SK-N-MC (cell line): ENCODE data around the gene GRIN3A.

ENCODE experiments used
- DNase-seq: peaks from one replicate; pipeline ENCODE4 v3.0.0-alpha.2; 2011; ENCODE audit warnings: low read depth, low spot score
- H3K27ac ChIP-seq: fragments of 200-600 bp; sonication (generic); 2 replicates; pipeline ENCODE4 v1.5.1; 2016; ENCODE audit warnings: mixed run types
- H3K36me3 ChIP-seq: fragments of 200-600 bp; sonication (generic); 2 replicates; pipeline ENCODE4 v1.6.1; 2017; ENCODE audit warnings: antibody characterized with exemption, low read length, mixed read lengths; ENCODE audit not compliant: insufficient read depth
- H3K4me3 ChIP-seq: fragments of 200-600 bp; sonication (generic); 2 replicates; pipeline ENCODE4 v1.5.1; 2016
- H3K9ac ChIP-seq: fragments of 200-600 bp; sonication (generic); 2 replicates; pipeline ENCODE4 v1.8.0; 2017; ENCODE audit warnings: mixed run types, mixed read lengths; ENCODE audit not compliant: insufficient read length
- H3K9me3 ChIP-seq: fragments of 200-600 bp; sonication (generic); 2 replicates; pipeline ENCODE4 v1.6.1; 2017; ENCODE audit warnings: low read depth, mild to moderate bottlenecking, antibody characterized with exemption, low read length, moderate library complexity, mixed read lengths
- EZH2 ChIP-seq: fragments of 200-600 bp; sonication (generic); IDR thresholded peaks from one replicate; pipeline ENCODE4 v1.6.1; 2017; ENCODE audit warnings: antibody characterized with exemption
- FOXP2 ChIP-seq: optimal IDR thresholded peaks from 2 replicates; pipeline ENCODE3; 2011; ENCODE audit warnings: mild to moderate bottlenecking, moderate library complexity; ENCODE audit not compliant: insufficient read depth; ENCODE audit errors: extremely low read length, control extremely low read depth
- POLR2AphosphoS5 ChIP-seq: IDR thresholded peaks from 2 replicates; pipeline ENCODE4 v1.6.1; 2012; ENCODE audit warnings: mild to moderate bottlenecking, low read depth, low read length, borderline replicate concordance

The GRIN3A gene

DNA sequence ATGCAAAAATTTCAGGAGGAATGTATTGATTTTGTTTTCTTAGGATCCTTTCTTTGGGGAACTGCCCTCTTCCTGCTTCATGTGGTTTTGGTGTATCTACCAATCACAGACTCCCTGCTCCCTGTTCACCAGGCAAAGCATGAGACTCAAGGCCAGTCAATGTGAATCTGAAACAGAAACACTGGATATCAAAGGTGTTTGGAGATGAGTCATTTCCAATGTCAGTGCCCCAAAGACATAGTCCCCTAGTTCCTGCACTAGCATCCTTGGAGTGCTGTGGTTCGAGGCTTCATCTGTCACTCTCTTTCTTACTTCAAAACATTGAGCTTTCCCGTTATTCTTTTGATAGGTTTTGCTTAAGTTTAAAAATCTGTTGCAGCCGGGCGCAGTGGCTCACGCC lies 151.8 kb downstream of the GRIN3A start:
- Histone ChIP-seq H3K36me3 (no peaks in the 10 kb centered on the region), H3K9ac (no peak overlapping the region), H3K9me3 (no peaks in the 10 kb centered on the region), H3K27ac (no peak overlapping the region), H3K4me3 (no peak overlapping the region)
- no peak for DNase-seq
- TF ChIP-seq POLR2AphosphoS5 (no peak), FOXP2 (no peak), EZH2 (no peak)

DNA sequence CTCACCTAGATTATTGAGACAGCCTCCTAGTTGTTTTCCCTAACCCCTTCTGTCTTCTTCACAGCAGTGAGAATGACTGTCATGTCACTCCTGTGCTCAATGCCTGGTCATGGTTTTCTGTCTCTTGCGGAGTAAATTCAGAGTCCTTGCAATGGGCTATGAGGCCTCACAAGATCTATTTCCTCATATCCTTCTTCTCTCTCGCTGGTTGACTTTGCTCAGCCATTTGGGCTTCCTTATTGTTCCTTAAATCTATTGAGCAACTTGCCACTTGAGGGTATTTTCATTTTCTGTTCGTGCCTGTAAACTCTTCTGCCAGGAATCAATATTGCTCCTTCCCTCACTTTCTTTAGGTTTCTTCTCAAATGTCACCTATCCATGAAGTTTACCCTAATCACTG lies 152.7 kb downstream of the GRIN3A start:
- H3K9ac ChIP-seq: no peak overlapping the region
- no peak overlapping the region for H3K4me3 ChIP-seq
- DNase-seq: no peak
- H3K9me3 ChIP-seq: no peaks in the 10 kb centered on the region
- no peaks in the 10 kb centered on the region for H3K36me3 ChIP-seq
- TF ChIP-seq EZH2: no peak
- no peak for TF ChIP-seq POLR2AphosphoS5
- TF ChIP-seq FOXP2: no peak
- no peak overlapping the region for H3K27ac ChIP-seq

DNA sequence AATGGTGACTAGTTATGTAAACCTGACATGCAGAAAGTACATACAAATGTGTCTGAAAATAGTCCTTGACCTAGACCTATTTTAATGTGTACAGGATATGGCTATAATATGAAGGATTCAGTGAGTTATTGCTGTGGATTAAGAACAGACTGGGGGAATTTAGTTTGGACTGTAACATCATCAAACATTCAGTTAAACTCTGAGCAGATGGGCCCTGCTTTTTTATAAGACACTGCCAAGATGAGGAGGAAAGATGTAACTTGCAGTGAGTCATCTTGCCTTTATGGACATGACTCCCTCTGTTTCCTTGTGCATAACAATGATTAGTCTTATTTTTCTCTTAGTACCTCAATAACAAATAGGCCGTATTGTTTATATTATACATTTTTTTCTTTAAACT lies 155.9 kb downstream of the GRIN3A start:
- H3K4me3 ChIP-seq: no peak overlapping the region
- no peak for TF ChIP-seq POLR2AphosphoS5
- no peak for DNase-seq
- H3K9ac ChIP-seq: no peak overlapping the region
- no peaks in the 10 kb centered on the region for H3K9me3 ChIP-seq
- no peaks in the 10 kb centered on the region for H3K36me3 ChIP-seq
- H3K27ac ChIP-seq: no peak overlapping the region

DNA sequence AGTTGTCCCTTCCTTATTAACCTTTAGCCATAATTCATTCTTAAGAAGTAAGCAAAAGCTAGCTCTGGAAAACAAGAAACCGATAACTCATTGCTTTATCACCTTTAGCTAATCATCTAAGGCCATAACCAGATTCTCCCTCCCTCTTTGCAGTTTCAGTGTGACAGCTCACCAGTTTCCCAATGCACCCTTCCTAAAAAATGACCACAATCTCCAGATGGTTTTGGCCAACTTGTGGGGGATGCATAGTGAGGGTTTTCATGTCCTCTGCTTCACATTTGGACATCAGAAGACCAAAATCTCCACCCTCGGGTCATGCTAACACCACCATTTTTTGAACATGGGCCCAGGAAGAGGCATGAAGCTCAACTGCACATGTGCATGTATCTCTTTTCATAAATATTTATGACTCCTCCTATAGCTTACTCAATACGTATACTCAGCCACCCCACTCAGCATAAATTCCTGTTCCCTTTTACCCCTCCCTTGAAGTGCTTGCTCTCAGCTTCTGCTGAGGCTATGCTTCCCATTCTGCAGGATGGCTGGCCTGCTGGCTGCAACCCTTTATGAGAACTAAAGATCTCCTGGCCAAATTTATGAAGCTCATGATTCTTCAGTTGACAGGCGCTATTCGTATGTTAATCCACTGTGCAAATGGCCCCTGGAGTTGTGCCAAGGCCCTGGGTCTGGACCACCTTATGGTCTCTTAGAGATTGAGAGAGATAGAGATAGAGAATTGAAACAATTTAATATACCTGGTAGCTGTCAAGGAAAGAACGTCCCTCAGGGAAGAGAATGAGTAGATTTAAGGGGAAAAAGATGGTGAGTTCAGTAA lies 158.5 kb downstream of the GRIN3A start:
- no peak for DNase-seq
- no peak overlapping the region for H3K9ac ChIP-seq
- H3K4me3 ChIP-seq: no peak overlapping the region
- TF ChIP-seq FOXP2 (no peak), POLR2AphosphoS5 (no peak), EZH2 (no peak)
- H3K9me3 ChIP-seq: no peaks in the 10 kb centered on the region
- H3K27ac ChIP-seq: no peak overlapping the region
- H3K36me3 ChIP-seq: no peaks in the 10 kb centered on the region

DNA sequence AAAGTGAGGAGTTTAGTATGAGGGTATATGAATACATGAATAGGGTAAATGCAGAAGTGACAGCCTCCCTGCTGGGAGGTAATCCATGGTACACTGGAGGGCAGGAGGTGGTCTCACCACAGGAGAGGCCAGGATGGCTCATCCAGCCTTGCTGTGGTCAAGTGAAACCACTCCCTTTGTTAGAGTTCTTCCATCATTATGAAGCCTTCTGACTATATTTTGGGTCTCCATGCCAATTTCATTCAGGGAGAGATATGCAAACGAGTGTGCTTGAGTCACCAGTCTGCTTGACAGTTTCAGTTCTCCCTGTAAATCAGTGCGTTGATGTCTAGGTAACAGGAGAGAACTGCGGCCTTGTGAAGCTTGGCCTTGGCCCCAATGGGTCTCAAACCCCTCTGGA lies 160.1 kb downstream of the GRIN3A start:
- Histone ChIP-seq H3K9ac (no peak overlapping the region), H3K36me3 (no peaks in the 10 kb centered on the region), H3K9me3 (no peaks in the 10 kb centered on the region), H3K4me3 (no peak overlapping the region), H3K27ac (no peak overlapping the region)
- TF ChIP-seq FOXP2 (no peak), EZH2 (no peak), POLR2AphosphoS5 (no peak)
- DNase-seq: no peak

DNA sequence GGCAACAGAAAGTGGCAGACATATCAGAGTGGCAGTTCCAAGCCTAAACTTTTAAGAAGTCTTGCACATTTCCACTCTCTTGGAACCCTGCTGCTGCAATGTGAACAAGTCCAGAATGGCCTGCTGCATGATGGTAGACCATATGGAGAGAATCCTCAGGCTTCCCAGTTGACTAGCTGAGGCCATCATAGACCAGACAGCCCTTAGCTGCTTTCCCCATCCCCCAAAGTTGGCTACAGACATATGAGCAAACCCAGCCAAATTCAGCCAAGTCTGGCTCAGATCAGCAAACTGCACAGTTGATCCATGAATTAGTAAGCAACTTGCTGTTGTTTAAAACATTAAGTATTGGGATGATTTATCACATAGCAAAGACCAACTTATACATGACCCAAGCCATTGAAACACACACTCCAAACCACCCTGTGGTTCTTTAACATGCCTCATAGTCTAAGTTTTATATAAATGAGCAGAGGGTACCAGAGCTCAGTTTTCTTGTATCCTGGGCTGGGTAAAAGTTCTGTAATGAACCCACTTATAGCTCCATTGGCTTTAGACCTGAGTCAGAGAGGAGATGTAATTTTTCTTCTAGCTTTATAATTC lies 163.6 kb downstream of the GRIN3A start:
- Histone ChIP-seq H3K4me3 (no peak overlapping the region), H3K9ac (no peak overlapping the region), H3K9me3 (no peaks in the 10 kb centered on the region), H3K36me3 (no peaks in the 10 kb centered on the region), H3K27ac (no peak overlapping the region)
- TF ChIP-seq EZH2: no peak
- TF ChIP-seq POLR2AphosphoS5: no peak
- no peak for TF ChIP-seq FOXP2
- no peak for DNase-seq

DNA sequence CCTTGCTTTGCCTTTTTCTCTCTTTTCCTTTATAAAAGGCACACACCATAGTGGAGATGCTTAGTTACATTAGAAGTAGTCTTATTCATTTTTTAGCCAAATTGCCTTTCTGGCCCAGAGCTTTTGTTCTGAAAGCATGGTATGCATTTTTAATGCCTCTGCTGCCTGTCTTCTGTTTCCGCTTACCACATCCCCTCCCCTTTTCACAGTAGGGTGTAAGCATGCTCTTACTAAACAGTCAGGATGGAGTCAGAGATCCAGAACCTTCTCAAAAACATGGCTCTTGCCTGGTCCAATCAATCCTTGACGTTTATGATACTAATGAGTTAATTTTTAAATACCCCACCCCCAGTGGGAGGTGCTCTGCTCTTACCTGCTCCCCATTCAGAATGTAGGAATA lies 166.1 kb downstream of the GRIN3A start:
- Histone ChIP-seq H3K36me3 (peaks cover 4% of the 10 kb centered on the region; the same call in 1 of the 2 replicates), H3K27ac (no peak overlapping the region), H3K9ac (no peak overlapping the region), H3K4me3 (no peak overlapping the region), H3K9me3 (no peaks in the 10 kb centered on the region)
- peak; percentile 3 for DNase-seq
- no peak for TF ChIP-seq FOXP2
- no peak for TF ChIP-seq EZH2
- TF ChIP-seq POLR2AphosphoS5: no peak

DNA sequence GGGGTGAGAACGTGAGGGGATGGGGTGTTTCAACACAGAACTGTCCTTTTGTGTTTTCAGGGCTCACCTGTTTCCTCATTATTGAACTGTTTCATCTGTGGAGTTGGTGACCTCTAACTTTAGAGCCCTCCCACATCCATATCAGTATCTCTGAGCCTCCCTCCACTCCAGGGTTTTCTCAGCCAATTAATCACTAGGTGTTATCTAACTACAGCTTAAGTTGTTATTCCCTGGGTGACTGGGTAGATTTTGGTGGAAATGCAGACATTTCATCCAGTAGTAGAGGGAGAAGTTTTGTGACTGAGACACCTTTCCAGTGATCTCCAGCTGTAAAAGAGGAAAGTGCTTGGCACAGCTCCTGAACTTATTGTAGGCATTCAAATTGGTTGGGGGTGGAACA lies 167.3 kb downstream of the GRIN3A start:
- DNase-seq: no peak

More for the DNA sequence above, 167.3 kb downstream of the GRIN3A start:
- TF ChIP-seq POLR2AphosphoS5 (no peak), FOXP2 (no peak), EZH2 (no peak)
- Histone ChIP-seq H3K9ac (no peak overlapping the region), H3K27ac (no peak overlapping the region), H3K36me3 (peaks cover 4% of the 10 kb centered on the region; the same call in 1 of the 2 replicates), H3K4me3 (no peak overlapping the region), H3K9me3 (no peaks in the 10 kb centered on the region)
